Gastroesophageal sphincter (tissue), 4 donors: ENCODE results near the gene DNAJC5. TPM values are rescaled to one million over a fixed set of nuclear protein-coding genes. Genes with fewer than 3 reads are reported as not detected.
A peak's percentile ranks its signal among the peaks of the same experiment; 100 is the strongest.

Experiments
- ATAC-seq: fragments of 150-250 bp; one replicate; pipeline ENCODE4 v1.9.1; 2016; ENCODE audit warnings: mild to moderate bottlenecking, moderate library complexity
- H3K27ac ChIP-seq, 4 donors: fragments of 200-600 bp; sonication (generic) in 3 of 4; 1 replicate in 3 of 4; 2 replicates in 1 of 4; pipeline ENCODE4 v1.5.1; 2016 to 2019
- H3K27me3 ChIP-seq: fragments of 200-600 bp; sonication (generic); one replicate; pipeline ENCODE4 v1.5.1; 2019
- H3K36me3 ChIP-seq, 2 donors: fragments of 200-600 bp; sonication (generic); one replicate each; pipeline ENCODE4 v1.5.1; 2019; ENCODE audit warnings: control low read depth in 1 of 2
- H3K4me1 ChIP-seq, 3 donors: fragments of 200-600 bp; sonication (generic); 1 replicate in 2 of 3; 2 replicates in 1 of 3; pipeline ENCODE4 v1.5.1; 2016 to 2019; ENCODE audit warnings: control low read depth in 2 of 3
- H3K4me3 ChIP-seq, 2 donors: fragments of 200-600 bp; sonication (generic); one replicate each; pipeline ENCODE4 v1.5.1; 2019; ENCODE audit warnings: mild to moderate bottlenecking in 1 of 2, moderate library complexity in 1 of 2
- H3K9me3 ChIP-seq, 3 donors: fragments of 200-600 bp; sonication (generic); one replicate each; pipeline ENCODE4 v1.5.1; 2017 to 2019; ENCODE audit warnings: control low read depth in 2 of 3
- EP300 ChIP-seq: sonication (generic); formaldehyde crosslinking; IDR thresholded peaks from one replicate; pipeline ENCODE4 v1.6.1; 2017; ENCODE audit warnings: antibody characterized with exemption, mild to moderate bottlenecking
- POLR2A ChIP-seq, 2 donors: fragments of 450-650 bp; IDR thresholded peaks; one replicate each; pipeline ENCODE4 v1.6.1; 2017; ENCODE audit warnings: antibody characterized with exemption in 2 of 2, mild to moderate bottlenecking in 2 of 2, moderate library complexity in 1 of 2
- POLR2AphosphoS5 ChIP-seq: sonication (generic); formaldehyde crosslinking; IDR thresholded peaks from one replicate; pipeline ENCODE4 v1.6.1; 2017; ENCODE audit warnings: antibody characterized with exemption
- WGBS, 2 donors: methylation state at CpG; one replicate each; pipeline ENCODE4 v1.1.5; 2018; ENCODE audit warnings: low coverage in 1 of 2; 5-methylcytosine and 5-hydroxymethylcytosine counted together
- total RNA-seq, 4 donors: library from RNA; depleted of rRNA; stranded (reverse); fragments of >200 nt; gene quantifications; one replicate each; pipeline ENCODE4 v1.1.0, GENCODE V29; 2016
- TF ChIP-seq, protein P1 (sequence below), 4 experiments: fragments of 200-600 bp in 2 of 4; fragments of 450-650 bp in 2 of 4; sonication (generic) in 1 of 4; IDR thresholded peaks; one replicate each; pipeline ENCODE4 v1.5.1; 2017 to 2019; ENCODE audit warnings: antibody characterized with exemption in 4 of 4, mild to moderate bottlenecking in 2 of 4, moderate library complexity in 2 of 4

Gene DNAJC5
- total RNA-seq, 4 donors from 2014 or later = 44.7 to 70.6 (median 47.6) TPM

DNA sequence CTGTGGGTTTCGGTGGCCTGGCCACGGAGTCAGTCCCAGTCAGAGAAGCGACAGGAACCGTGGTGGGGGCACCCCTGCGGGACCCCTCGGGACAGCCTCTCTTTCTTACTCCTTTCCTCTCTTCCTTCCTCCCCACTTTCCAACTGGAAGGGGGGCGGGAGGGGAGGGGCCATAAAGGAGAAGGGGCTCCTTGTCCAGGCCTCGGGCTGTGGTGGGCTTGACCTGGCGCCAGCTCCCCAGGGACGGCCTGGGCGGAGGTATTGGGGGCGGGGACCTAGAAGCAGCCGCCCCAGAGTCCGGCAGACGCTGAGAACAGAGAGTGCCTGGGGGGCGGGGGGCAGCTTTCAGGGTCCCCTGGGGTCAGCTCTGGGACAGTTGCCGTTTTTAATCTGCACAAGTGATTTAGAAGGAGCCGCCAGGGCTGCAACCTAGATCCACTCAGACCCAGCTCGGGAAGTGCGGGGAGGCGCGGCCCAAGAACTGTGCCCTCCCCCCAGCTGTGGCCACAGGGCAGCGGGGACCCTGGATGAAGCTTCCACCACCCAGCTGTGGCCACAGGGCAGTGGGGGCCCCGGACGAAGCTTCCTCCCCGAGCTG lies 40.1 kb upstream of the DNAJC5 start:
- Histone ChIP-seq H3K9me3 (no peaks in the 10 kb centered on the region), H3K36me3 (no peaks in the 10 kb centered on the region), H3K27me3 (peaks cover 61% of the 10 kb centered on the region), H3K4me1 (peaks cover 0 to 59% (median 32%) of the 10 kb centered on the region in 3 donors), H3K27ac (peak overlapping the region in 3 of 4 donors; percentile 74 to 78 (median 74)), H3K4me3 (peak overlapping the region in 1 of 2 donors; percentile 29)
- no CpG with 5 or more reads among the region's 26 CpGs for WGBS, 2 donors
- TF ChIP-seq, protein P1, sequence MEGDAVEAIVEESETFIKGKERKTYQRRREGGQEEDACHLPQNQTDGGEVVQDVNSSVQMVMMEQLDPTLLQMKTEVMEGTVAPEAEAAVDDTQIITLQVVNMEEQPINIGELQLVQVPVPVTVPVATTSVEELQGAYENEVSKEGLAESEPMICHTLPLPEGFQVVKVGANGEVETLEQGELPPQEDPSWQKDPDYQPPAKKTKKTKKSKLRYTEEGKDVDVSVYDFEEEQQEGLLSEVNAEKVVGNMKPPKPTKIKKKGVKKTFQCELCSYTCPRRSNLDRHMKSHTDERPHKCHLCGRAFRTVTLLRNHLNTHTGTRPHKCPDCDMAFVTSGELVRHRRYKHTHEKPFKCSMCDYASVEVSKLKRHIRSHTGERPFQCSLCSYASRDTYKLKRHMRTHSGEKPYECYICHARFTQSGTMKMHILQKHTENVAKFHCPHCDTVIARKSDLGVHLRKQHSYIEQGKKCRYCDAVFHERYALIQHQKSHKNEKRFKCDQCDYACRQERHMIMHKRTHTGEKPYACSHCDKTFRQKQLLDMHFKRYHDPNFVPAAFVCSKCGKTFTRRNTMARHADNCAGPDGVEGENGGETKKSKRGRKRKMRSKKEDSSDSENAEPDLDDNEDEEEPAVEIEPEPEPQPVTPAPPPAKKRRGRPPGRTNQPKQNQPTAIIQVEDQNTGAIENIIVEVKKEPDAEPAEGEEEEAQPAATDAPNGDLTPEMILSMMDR (IDR thresholded peaks at IDR 0.05) = no peak
- TF ChIP-seq EP300 = no peak
- no peak for TF ChIP-seq POLR2A (IDR thresholded peaks at IDR 0.05)
- TF ChIP-seq POLR2AphosphoS5 = no peak
- ATAC-seq = peak; percentile 31

DNA sequence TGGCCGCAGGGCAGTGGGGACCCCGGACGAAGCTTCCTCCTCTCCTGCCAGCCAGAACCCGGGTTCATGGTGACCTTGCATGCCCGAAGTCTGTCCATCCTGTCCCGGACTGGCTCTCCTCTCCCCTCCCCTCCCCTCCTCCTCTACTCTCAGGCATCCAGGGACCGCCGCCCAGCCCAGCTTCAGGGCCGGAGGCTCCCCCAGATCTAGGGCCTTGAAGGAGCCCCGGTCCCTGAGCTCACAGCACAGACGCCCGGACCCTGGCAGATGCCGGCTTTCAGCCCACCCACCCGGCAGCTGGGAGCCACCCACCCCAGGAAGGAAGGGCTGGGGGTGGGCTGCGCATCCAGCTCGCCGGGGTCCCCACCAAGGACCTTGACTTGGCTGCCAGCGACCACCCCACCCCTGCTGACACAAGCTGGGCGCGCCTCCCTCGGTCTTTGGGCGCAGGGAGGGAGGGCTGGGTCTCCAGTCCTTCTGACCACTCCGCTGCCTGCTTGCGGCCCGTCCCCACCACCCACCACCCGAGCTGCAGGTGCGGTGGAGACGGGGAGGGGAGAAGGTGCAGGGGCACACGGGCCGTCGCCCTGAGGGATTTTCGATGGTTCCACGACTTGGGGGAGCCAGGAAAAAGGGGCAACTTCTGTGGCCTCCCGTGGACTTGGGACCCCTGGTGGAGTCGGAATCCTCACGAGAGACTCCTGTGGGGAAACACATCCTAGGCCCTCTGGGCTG lies 39.4 kb upstream of the DNAJC5 start:
- 47 to 60% methylated on average over 1 to 3 of the region's 36 CpGs for WGBS, 2 donors
- Histone ChIP-seq H3K27ac (peak overlapping the region in 3 of 4 donors; percentile 74 to 78 (median 74)), H3K4me1 (peaks cover 0 to 59% (median 32%) of the 10 kb centered on the region in 3 donors), H3K36me3 (no peaks in the 10 kb centered on the region), H3K9me3 (no peaks in the 10 kb centered on the region), H3K4me3 (peak overlapping the region in 1 of 2 donors; percentile 29), H3K27me3 (peaks cover 61% of the 10 kb centered on the region)
- TF ChIP-seq POLR2A (IDR thresholded peaks at IDR 0.05) (no peak), EP300 (no peak), POLR2AphosphoS5 (no peak)
- TF ChIP-seq, protein P1 (IDR thresholded peaks at IDR 0.05) = no peak
- ATAC-seq = no peak

DNA sequence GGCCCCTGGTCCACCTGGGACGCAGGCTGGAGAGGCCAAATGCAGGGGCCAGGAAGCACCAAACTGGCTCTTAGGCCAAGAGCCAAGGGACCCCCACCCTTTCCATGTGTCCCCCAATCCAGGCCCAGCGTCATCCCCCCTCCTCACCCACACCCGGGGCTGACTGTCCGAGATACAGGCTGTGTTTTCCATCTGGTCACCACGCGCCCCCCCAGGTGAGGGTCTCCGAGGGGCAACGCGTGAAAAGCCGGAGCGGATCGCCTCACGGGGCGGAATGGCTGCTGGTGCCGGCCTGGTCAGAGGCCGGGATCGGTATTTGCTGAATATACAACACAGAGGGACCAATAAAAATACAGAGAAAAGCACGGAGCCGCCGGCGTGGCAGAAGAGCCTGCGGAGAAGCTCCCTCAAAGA lies 38.8 kb upstream of the DNAJC5 start:
- H3K27ac ChIP-seq = peak overlapping the region in 1 of 4 donors; percentile 74

DNA sequence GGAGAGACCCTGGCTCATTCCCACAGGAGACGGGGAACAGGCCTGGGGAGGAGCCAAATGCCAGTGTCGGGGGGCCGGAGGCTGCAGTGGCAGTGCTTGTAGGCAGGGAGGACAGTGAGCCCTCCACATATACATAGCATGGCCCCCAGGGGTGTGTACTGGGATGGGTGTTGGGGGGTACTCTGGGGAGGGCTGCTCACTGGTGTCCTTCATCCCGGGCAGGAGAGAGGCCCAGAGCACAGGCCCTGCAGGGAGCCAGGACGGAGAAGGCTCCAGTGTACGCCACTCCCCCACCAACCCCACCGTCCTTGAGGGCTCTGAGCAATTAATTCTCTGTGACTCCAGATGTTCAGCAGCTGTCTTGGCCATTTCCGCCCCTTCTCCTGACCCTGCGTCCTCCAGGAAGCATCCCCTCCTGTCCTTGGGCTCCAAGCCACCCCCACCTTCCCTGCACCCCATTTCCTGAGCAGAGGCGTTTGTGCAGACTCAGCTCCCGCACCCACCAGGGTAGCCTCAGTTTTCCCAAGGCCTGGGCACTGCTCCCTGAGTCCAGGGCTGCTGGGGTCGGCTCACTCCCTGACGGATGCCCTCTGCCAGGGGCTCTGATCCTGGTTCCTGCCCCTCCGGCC lies 37.0 kb upstream of the DNAJC5 start:
- Histone ChIP-seq H3K4me3 (no peak overlapping the region), H3K27ac (peak overlapping the region in 3 of 4 donors; percentile 55 to 68 (median 59)), H3K9me3 (no peaks in the 10 kb centered on the region), H3K4me1 (peaks cover 0 to 65% (median 32%) of the 10 kb centered on the region in 3 donors), H3K36me3 (peaks cover 0 to 20% of the 10 kb centered on the region in 2 donors), H3K27me3 (peaks cover 53% of the 10 kb centered on the region)
- WGBS, 2 donors = 19 to 33% methylated on average over 4 to 8 of the region's 14 CpGs
- no peak for ATAC-seq
- TF ChIP-seq POLR2AphosphoS5 (no peak), EP300 (no peak), POLR2A (IDR thresholded peaks at IDR 0.05) (no peak)
- TF ChIP-seq, protein P1 (IDR thresholded peaks at IDR 0.05) = no peak

More for the DNA sequence above, 38.8 kb upstream of the DNAJC5 start:
- TF ChIP-seq POLR2A (IDR thresholded peaks at IDR 0.05) (no peak), EP300 (no peak), POLR2AphosphoS5 (no peak)
- TF ChIP-seq, protein P1 (IDR thresholded peaks at IDR 0.05) = no peak
- no peak for ATAC-seq
- peaks cover 0 to 3% of the 10 kb centered on the region in 2 donors for H3K36me3 ChIP-seq
- 100% methylated on average over 1 of the region's 22 CpGs; no CpG with 5 or more reads in 1 of the 2 donors for WGBS, 2 donors
- H3K9me3 ChIP-seq = no peaks in the 10 kb centered on the region
- H3K4me1 ChIP-seq = peaks cover 0 to 59% (median 32%) of the 10 kb centered on the region in 3 donors
- H3K27me3 ChIP-seq = peaks cover 61% of the 10 kb centered on the region
- no peak overlapping the region for H3K4me3 ChIP-seq
